NCI-H1092 (cell line): Measurements from ENCODE around the gene SSC5D.

Experiments
- DNase-seq: peaks from one replicate; lab custom pipeline; 2025; lab: John Stamatoyannopoulos, UW

The SSC5D gene

DNA sequence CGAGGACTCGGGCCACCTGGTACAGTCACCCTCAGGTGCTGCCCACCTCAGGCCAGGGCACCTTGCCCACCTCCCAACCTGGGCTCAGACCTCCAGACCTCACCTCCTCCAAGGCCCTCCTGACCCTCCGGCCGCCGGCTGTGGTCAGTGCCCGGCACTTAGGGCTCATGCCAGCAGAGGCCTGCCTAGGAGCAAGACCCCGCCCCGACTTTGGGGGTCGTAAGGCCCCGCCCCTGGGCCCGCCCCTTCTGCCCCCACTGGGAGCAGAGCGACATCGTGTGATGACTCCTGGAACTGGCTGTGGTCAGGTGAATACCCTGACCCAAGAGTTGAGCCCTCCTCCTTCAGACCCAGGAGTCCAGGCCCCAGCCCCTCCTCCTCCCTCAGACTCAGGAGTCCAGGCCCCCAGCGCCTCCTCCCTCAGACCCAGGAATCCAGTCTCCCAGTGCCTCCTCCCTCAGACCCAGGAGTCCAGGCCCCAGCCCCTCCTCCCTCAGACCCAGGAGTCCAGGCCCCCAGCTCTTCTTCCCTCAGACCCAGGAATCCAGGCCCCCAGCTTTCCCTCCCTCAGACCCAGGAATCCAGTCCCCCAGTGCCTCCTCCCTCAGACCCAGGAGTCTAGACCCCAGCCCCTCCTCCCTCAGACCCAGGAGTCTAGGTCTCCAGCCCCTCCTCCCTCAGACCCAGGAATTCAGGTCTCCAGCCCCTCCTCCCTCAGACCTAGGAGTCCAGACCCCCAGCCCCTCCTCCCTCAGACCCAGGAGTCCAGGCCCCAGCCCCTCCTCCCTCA lies 48.9 kb downstream of the SSC5D start, which contains the start of gene SBK2:
TSS of gene SBK2 (minus strand) at position 183 of the 790 bp plus-strand sequence. CDS start 839 bp downstream, outside the sequence.
- DNase-seq, result no peak

GRCh38 chr19:55537741-55538111 lies 49.5 kb downstream of the SSC5D start:
- no peak for DNase-seq

DNA sequence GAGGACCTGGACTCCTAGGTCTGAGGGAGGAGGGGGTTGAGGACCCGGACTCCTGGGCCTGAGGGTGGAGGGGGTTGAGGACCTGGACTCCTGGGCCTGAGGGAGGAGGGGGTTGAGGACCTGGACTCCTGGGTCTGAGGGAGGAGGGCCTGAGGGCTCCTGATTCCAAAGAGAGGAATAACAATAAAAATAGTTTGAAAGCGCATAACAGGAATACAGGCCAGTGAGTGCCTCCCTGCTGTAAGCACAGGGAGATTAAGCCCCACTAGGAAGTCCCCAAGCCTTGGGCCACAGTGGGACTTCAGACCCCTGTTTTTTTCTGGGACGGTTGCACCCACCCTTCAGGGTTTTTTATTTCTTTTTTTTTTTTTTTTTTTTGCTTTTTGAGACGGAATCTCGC lies 49.9 kb downstream of the SSC5D start:
- no peak for DNase-seq

DNA sequence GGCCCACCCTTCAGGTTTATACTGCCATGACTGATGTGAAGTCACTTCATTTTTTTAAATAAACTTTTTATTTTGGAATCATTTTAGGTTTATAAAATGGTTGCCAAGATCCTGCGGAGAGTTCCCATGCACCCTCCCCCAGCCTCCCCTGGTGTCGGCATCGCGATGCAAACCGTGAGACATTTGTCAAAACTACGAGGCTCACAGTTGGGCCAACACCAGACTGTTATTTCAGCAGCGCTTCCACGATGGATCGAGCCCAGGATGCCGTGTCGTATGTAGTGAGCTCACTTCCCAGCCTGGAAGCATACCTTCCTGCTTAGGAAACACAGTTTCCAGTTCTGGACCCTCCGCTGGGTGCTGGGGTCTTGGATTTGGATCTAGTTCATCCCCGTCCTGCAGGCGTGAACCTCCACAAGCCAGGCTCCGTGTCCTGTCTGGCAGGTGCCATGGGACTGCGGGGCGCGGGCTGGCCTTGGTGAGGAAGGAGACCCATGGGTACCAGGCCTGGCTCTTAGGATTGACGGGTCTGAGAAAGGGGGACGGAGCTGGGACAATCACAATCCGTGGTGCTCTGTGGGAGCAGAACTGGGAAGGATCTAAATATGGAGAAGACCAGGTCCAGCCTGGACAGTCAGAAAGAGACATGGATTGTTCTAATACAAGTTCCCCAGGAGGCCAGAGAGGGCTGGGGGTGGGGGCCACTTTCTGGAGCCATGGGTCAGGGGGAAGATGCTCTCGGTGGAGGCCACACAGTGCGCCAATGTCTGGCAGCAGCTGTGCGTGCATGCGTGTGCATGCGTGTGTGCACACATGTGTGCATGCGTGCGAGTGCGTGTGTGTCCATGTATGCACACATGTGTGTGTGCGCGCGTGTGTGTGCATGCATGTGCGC lies 51.1 kb downstream of the SSC5D start:
- DNase-seq, result no peak

- DNase-seq, result no peak
Measured at GRCh38 chr19:55540619-55541018, 52.4 kb downstream of the SSC5D start.

- no peak for DNase-seq
Measured at GRCh38 chr19:55541091-55541490, 52.9 kb downstream of the SSC5D start.

DNA sequence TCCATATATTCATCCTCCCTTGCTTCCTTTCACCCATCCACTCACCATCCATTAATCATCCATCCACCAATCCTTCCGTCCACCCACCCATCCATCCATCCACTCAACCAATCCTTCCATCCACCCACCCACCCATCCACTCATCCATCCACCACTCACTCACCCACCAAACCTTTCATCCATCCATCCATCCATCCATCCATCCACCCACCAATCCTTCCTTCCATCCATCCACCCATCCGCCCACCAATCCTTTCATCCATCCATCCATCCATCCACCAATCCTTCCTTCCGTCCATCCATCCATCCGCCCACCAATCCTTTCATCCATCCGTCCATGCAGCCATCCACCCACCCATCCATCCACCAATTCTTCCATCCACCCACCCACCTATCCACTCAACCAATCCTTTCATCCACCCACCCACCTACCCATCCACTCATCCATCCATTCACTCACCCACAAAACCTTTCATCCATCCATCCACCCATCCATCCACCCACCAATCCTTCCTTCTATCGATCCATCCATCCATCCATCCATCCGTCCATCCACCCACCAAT lies 54.1 kb downstream of the SSC5D start:
- DNase-seq, result no peak

DNA sequence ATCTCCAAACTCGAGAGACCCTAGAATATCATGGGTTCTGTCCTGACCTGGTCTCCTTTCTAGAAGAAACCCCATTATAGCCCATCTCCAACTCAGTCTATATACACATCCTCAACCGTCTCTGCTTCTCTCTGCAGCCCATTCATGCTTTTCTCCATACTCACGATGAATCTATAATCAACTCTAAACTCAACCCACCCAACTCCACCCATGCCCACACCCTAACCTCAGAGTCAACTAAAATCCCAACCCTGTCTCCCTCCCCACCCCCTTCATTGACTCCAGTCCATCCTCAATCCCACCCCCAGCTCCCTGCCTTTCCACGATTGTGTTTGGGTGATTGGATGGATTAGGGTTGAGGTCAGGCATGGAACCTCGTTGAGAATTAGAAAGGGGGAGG lies 55.3 kb downstream of the SSC5D start:
- no peak for DNase-seq

- no peak for DNase-seq
Measured at GRCh38 chr19:55544014-55544413, 55.8 kb downstream of the SSC5D start.

- DNase-seq, result no peak
Measured at GRCh38 chr19:55544776-55545439, 56.7 kb downstream of the SSC5D start.

- DNase-seq, result no peak
Measured at GRCh38 chr19:55545443-55545842, 57.2 kb downstream of the SSC5D start, which contains the start of gene SBK3. Gene SBK3 (minus strand): TSS chr19:55545543. CDS start chr19:55545543, 0 bp downstream.

DNA sequence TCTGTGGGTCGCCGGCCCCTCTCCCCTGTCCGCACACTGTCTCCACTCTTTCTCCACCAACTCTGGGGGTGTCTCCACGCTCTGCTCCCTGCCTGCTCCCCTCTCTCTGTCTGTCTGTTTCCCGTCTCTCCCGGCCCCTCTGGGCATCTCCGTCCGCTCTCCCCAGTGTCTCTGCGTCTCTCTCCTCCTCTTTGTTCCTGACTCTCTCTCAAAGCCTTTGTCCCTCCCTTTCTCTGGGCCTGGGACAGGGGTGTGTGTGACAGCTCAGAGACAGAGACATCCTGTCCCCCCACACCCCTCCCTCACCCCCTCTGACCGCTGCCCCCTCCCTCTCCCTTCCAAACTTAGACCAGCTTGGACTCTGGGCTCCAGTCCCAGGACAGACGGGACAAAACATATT lies 57.8 kb downstream of the SSC5D start:
- no peak for DNase-seq

DNA sequence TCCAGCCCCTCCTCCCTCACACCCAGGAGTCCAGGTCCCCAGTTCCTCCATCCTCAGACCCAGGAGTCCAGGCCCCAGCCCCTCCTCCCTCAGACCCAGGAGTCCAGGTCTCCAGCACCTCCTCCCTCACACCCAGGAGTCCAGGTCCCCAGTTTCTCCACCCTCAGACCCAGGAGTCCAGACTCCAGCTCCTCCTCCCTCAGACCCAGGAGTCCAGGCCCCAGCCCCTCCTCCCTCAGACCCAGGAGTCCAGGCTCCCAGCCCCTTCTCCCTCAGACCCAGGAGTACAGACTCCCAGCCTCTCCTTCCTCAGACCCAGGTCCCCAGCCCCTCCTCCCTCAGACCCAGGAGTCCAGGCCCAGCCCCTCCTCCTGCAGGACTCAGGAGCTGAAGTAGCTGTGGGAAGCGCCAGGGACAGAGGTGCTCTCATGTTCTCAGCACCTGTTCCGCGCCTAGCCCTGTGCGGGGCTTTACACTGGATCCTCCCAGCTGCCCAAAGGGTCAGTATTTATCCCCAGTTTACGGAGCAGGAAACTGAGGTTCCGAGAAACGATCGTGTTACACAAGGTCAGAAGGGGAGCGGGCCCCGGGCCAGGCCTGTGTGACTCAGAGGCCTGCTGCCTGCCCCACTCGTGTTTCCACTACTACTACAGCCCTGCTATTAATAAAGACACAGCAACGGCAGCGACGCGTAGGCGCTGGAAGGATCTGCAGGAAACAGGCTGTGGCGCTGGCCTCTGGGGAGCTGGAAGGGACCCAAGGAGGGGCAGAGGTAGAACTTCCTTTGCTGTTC lies 58.8 kb downstream of the SSC5D start:
- DNase-seq, result no peak

DNA sequence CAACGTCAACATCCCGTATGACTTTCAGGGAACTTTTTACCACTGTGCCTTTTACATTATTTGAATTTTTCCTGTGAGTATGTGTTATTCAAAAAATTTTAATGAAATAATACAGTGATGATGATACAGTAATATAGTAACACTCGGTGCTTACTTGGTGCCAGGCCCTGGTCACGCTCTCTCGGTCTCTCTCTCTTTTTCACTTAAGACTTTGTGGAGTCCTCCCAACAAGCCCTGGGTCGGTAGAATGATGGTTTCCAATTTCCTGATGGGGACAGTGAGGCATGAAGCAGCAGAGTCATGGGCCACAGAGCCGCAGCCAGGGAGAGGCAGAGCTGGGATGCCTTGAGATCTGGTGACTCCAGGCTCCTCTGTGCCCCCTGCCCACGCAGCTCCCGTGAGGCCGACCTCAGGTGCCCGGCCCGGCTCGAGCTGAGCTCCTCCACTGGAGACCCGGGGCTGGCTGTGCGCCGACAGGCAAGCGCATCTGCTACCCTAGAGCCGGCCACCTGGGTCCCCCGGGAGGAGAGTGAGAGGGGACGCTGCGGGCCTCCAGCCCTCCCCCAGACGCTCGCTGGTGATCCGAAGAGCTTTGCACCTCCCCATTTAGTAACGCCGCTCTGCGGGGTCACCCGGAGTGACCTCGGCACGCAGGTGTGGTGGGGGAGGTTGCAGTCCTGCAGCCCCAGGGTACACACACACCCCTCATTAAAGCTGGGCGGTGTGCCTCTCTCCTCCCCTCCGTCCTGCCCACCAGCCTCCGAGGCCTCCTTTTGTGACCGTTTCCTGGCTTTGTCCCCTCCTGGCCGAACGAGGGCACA lies 61.5 kb downstream of the SSC5D start:
- DNase-seq, result no peak

DNA sequence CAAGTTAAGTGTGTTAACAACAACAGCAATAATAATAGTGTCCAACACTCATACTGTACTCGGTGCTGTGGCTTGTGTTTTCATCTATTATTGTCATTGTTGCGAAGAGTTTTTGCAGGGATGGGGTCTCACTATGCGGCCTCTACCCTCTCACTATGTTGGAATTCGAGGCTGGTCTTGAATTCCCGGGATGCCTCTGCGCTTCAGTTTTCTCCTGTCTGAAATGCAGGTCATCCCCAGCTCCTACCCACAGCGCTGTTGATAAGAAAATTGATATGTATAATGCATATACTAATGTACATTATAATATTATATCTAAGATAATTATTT lies 62.0 kb downstream of the SSC5D start:
- no peak for DNase-seq

DNA sequence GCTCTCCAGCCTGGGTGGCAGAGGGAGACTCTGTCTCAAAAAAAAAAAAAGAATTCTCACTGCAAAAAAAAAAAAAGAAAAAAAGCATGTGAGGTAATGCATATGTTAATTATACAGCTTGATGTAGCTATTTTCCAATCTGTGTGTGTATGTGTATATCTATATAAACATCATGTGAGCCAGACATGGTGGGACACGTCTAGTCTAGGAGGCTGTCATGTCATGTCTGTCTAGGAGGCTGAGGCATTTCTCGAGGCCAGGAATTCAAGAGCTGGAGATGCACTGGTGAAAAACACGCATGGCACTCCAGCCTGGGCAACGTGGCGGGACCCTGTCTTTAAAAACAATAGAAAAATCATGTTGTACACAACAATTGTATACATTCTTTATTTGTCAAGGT lies 64.0 kb downstream of the SSC5D start:
- DNase-seq, result no peak

GRCh38 chr19:55552620-55553019 lies 64.4 kb downstream of the SSC5D start:
- DNase-seq, result no peak

DNA sequence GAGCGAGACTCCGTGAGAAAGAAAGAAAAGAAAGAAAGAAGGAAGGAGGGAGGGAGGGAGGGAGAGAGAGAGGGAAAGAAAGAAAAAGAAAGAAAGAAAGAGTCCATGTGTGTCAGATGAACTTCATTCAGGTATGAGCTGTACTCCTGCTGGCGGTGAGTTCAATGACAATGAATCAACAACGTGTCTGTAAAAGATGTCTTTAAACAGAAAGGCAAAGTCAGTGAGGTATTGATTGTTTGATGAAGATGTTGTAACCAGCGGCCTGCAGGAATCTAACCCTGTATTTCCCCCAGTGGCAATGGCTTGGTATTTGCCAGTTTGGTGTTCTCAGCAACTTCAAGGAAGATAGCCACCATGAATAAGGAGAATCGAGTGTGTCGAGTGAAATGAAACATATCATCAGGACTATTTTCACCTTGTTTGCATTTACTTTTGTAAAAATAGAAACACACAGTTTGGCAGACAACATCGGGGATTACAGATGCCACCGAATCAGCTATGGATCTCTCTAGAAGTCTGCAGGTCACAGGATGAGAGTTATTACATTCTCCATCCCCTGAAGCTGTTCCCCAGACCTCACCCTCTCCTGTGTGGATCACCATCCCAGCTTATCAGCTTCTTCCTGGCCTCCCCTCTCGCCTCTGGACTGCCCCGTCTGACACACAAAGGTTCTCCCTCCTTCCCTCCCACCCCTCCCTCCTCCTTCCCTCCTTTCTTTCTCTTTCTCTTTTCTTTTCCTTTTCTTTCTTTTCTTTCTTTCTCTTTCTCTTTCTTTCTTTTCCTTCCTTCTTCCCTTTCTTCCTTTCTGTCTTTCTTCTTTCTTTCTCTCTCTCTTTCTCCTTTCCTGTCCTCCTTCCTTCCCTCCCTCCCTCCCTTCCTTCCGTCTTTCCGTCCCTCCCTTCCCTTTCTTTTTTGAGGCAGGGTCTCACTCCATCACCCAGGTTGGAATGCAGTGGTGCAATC lies 65.3 kb downstream of the SSC5D start:
- no peak for DNase-seq

DNA sequence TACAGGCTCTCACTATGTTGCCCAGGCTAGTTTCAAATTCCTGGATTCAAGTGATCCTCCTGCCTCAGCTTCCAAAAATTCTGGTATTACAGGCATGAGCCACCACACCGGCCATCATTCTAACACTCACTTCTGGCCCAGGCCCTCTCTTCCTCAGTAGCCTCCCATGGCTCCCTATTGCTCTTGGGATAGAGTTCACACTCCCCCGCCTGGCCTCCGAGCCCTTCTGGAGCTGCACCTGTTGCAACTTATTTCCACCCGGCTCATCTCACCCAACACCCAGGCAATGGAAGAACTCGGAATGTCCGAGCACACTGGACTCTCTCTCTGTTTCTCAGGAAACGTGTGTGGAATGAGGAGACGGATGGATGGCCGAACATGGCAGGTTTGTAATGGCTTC lies 66.1 kb downstream of the SSC5D start:
- DNase-seq, result no peak
